NCI-H2029 (cell line): ENCODE data around the gene FBRSL1.
"Not testable (repeated sequence)": the region's sequence is repeated elsewhere in the genome, so short reads cannot be mapped to it uniquely, and the experiment has no call there.

ENCODE experiments used
- DNase-seq: peaks from one replicate; lab custom pipeline; 2025; lab: John Stamatoyannopoulos, UW

Gene FBRSL1

DNA sequence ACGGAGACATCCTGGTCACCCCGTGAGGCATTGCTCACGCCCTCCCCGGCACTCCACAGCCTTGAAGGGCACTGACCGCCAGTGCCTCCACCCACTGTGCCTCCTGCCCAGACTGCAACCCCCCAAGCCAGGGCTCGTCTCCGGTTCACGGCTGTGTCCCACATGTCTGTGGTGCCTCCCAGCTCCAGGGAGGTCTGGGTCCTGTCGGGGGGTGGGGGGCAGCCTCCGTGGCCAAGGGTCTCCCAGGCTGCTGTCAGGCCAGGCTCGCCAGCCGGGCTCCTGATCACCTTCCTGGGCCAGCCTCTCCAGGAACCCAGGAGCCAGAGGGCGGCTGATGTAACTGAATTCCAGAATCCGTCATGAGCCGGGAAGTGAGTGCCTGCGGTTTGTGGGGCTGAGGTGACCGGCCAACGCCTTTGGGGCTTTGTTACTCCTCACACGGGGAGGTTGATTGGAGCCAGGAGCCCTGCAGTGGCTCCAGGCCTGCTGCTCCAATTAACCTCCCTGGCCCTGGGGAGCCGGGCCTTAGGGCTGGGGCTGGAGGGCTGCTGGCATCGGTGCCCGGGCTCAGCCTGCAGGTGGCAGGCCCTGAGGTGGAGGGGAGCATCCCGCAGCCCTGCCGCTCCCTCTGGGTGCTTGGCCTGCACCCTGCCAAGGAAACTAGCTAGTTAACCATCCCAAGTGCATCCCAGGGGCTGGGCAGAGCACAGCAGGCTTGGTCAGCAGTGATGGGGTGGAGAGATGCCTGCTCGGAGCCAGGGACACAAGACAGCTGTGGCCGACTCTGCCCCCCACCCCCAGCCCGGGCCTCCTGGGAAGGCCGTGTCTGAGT, 36.4 kb upstream of the FBRSL1 start:
- no peak for DNase-seq

DNA sequence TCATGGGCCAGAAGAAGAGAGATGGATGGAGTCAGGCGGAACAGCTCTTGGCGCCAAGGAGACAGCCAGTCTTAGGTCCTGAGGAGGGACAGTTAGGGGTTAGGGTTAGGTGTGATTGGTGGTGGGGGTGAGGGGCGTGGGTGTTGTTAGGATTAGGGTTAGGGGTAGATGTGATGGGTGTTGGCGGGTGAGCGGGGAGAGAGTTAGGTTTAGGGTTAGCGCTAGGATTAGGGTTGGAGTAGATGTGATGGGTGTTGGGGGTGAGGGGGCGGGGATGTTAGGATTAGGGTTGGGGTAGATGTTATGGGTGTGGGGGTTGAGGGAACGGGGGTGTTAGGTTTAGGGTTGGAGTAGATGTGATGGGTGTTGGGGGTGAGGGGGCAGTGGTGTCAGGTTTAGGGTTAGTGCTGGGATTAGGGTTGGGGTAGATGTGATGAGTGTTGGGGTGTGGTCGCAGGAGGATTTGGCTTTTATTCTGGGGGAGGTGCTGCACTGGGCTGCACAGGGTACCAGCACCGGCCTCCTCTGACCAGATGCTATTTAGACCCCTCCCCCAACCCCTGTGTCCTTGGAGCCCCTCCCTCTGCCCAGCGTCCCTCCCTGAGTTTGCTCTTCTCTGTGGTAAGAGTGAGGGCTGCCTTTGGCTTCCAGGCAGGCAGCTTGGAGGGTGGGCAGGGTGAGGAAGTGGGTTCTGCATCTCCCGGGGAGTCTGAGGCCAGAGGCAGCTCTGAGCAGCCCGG, 35.6 kb upstream of the FBRSL1 start:
- DNase-seq: no peak

DNA sequence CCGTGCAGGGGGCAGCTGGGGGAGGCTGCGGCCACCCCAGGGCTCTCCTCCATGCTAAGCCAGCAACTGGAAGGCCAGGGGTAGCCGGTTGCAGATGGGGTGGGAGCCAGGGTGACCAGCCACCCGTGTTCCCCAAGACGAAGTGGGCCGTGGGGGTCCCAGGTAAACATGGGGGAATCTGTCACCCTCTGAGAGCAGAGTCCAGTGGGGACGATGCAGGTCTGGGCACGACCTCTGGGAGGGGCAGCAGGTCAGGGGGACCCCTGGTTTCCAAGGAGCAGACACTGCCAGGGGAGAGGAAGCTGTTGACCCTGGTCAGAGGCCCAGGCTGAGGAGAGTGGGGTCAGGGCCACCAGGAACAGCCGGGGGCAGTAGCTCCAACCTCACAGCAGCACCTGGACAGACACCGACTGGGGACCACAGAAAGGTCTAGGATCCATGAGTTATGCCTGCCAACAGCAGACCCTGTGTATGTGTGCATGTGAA, 35.0 kb upstream of the FBRSL1 start:
- DNase-seq: no peak

DNA sequence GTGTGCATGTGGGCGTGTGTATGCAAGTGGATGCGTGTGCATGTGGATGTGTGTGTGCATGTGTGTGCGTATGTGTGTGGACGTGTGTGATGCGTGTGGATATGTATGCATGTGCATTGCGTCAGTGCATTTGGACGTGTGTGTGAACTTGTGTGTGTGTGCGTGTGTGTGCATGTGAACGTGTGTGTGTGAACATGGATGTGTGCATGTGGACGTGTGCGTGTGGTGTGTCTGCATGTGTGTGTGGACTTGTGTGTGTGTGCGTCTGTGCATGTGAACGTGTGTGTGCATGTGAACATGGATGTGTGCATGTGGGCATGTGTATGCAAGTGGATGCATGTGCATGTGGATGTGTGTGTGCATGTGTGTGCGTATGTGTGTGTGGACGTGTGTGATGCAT, 34.4 kb upstream of the FBRSL1 start:
- DNase-seq: no peak

DNA sequence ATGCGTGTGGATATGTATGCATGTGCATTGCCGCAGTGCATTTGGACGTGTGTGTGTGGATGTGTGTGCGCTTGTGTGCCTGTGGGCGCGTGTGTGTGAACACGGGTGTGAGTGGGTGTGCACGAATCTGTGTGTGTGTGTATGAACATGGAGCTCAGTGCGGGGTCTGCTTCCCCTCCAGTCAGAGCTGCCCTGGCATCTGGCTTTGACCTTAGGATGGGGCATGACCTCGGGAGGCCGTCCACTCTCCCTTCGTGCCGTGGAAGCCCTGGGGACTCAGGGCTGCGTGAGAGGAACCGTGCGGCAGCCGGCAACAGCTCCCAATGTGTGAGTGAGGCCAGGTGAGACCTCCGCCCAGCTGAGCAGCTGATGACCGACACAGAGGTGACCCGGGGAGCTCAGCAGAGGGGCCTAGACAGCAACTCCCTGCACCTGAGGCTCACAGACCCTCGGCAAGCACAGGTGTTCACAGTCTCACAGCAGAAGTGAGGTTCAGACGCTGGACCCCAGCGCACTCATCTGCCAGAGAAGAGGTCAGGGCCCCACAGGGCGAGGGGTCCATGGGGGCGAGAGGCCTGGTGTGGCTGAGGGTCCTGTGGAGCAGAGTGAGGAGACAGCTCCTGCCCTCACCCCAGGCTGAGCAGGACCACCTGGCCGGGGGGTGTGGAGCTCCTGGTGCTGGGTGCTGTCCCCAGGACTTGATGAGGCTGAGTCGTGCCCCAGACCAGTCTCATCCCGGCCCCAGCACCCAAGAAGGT, 33.6 kb upstream of the FBRSL1 start:
- no peak for DNase-seq

DNA sequence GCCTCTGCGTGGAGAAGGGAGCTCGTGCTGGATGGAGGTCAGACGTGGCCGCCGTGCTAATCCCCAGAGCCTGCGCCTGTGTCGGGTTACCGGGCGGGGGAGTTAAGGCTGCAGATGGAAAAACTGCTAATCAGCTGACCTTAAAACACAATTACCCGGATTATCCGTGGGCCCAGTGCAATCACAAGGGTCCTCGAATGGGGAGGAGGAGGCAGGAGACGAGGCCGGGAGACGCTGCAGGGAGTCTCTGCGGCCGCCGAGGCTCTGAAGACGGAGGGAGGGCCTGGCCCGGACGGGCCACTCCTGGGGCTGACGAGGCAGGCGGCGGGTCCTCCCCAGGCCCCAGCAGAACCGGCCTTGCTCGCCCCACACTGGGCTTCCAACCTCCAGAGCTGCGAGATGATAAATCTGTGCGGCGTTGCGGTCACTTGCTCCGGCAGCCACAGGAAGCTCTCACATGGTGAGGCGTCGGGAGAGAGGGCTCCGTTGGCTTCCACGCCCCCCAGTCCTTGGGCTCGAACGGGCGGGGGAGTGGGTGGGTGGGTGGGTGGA, 32.9 kb upstream of the FBRSL1 start:
- DNase-seq: no peak

DNA sequence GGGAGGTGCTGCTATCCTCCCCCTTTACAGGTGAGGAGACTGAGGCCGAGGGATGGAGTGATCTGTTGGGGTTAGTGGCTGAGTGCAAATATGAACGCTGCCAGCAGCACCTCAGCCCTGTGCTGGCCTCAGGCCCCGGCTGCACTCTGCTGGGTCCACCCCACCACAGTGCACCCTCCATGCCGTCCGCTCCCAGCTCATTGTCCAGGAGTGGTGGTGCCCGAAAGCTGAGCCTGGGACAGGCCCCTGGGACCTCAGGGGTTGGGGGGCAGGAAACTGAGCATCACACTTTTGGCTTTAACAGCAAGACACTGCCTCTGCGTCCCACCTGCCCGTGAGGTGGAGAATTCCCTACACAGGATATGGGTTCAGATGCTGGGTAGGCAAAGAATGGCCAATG, 31.5 kb upstream of the FBRSL1 start:
- no peak for DNase-seq

DNA sequence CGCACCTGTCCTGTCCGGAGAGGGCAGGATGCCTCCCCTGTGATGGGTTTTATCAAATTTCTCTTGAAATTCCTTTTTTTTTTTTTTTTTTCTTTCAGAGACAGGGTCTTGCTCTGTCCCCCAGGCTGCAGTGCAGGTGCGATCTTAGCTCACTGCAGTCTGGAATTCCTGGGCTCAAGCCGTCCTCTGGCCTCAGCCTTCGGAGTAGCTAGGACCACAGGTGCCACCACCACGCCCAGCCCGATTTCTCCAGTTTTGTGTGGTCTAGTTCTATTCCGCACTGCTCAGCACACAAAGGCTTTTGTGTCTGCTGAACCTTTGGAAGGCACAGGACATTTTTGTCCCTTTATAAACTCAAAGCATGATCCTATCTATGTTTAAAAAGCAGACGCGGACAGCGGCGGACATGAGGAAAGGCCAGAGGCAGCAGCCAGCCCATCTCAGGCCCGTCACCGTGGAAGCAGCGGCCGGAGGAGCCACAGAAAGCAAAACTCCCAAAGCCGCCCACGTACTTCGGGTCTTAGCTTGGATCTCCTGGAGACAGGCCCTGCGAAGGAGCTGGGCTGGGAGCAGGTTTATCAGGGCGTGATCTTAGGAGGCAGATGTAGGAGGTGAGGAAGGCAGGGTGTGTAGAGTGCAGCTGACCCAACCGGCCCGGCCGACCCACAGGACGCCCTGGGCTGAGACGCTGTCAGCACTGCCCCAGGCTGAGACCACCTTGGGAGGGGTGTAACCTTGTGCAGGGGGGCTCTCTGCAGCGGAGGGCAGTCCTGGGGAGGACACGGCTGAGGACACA, 30.9 kb upstream of the FBRSL1 start:
- DNase-seq: no peak

DNA sequence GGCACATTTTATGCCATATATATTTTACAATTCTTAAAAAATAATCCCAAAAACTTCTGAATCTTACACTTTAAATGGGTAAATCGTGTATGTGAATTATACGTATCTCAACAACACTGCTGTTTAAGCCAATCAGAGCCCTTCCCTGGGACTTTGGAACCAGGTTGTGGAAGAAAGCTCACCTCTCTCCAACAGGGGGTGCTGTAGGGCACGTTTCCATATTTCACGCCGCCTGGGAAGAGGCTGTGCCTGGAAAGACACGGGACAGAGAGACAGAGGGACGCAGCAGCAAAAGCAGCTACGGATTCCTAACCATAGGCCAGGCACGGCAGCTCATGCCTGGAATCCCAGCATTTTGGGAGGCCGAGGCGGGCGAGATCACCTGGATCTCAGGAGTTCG, 29.4 kb upstream of the FBRSL1 start:
- DNase-seq: no peak

DNA sequence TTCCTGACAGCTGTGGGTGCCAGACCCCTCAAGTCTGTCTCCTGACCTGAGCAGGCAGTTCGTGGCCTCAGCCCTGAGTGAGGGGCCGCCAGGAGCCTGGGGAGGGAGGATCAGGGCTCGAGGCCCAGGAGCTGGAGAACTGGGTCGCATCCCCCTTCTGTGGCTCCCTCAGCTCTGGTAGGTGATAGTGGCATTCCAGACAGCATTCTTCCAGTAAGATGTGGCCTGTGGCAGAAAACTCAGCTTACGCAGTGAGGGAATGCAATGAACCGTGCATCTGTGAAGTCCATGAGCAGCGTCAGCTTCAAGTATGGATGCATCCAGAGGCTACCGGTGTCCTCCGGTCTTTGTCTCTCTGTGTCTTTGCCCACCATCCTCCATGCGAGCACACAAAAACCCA, 28.4 kb upstream of the FBRSL1 start:
- no peak for DNase-seq

DNA sequence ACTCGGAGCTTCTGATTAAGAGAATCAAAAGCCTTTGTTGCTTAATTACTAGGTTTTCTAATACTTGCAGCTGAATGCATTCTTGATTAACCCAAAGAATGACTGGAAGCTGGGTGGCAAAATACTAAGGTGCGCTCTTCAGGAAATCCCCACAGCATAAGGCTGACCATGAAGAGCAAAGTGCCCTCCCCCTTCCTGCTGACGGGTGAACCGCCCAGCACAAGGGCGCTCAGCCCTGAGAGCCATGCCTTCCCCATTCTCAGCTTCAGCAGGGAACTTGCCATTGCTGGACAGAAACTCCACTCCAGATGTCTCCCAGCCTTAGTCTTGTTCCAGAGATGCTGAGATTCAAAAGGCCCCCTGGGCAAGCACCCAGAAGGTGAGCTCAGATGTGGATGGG, 27.2 kb upstream of the FBRSL1 start:
- no peak for DNase-seq

DNA sequence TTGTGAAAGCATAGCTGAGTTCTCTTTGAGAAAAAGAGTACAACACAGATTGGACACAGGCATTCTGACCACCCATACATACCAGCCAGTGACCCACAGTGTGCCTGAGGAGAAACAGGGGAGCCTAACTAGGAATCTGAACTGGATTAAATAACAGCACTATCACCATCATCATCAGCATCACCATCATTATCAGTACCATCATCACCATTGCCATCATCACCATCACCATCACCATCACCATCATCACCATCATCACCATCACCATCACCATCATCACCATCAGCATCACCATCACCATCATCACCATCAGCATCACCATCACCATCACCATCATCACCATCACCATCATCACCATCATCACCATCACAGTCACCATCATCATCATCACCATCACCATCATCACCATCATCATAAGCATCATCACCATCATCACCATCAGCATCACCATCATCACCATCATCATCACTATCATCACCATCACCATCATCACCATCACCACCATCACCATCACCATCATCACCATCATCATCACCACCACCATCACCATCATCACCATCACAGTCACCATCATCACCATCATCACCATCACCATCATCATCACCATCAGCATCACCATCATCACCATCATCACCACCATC, 26.5 kb upstream of the FBRSL1 start:
- not testable (repeated sequence) for DNase-seq

DNA sequence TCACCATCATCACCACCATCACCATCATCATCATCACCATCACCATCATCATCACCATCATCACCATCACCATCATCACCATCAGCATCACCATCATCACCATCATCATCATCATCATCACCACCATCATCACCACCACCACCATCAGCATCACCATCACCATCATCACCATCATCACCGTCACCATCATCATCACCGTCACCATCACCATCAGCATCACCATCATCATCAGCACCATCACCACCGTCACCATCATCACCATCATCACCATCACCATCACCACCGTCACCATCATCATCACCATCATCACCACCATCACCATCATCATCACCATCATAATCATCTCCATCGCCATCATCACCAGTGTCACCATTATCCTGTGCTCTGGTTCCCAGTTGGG, 25.6 kb upstream of the FBRSL1 start:
- not testable (repeated sequence) for DNase-seq

DNA sequence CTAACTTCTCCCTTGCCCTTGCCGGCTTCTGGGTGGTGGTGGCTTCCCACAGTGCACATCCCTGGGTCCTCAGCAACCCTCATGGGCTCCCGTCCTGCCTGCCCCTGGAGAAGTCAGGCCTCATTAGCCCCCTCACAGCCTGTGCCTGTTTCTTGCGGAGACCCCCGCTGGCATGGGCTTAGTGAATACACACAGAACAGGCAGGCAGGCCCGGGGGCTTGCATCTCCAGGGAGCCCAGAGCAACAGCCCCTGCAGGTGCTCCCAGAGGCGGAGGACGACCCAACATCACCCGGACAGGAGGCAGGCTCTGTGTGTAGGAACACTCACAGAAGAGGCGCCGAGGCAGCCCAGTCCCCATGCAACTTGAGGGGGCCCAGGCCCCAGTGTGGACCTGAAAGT, 25.1 kb upstream of the FBRSL1 start:
- DNase-seq: no peak

DNA sequence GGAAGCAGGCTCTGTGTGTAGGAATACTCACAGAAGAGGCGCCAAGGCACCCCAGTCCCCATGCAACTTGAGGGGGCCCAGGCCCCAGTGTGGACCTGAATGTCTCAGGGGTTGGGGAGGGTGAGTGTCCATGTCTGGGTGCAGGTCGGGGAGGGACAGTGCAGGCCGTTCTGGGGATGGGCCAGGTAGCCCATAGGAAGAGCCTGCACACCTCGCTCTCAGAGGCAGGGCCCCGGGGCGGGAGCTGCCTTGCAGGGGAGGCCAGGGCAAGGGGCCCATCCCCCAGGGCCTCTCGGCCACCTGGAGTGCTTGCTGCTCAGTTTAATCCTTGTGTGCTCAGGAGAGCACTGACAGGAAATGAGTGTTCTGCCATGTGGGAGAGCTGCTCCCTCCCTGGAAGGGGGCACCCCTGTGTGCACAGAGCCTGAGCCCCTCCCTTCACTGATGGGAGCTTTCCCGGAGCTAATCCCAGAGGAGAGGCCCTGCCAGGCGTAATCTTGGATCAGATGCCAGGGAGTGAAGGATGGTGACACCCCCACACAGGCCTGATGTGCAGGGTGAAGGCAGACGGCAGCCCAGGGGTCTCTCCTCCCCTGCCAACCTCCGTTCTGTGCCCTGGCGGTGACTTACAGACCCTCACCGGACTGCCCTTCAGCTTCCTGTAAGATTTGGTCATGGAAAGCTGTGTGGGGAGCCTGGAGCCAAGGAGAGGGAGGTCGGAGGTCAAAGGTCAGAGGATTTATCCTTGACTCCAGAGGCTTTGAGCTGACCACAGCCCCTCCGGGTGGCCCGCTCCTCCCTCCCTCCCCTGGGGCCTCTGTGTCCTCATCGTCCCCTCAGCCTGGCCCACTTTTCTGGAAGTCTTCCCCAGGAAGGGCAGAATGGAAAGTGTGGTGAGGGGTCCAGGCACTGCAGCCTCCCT, 24.4 kb upstream of the FBRSL1 start:
- DNase-seq: no peak

DNA sequence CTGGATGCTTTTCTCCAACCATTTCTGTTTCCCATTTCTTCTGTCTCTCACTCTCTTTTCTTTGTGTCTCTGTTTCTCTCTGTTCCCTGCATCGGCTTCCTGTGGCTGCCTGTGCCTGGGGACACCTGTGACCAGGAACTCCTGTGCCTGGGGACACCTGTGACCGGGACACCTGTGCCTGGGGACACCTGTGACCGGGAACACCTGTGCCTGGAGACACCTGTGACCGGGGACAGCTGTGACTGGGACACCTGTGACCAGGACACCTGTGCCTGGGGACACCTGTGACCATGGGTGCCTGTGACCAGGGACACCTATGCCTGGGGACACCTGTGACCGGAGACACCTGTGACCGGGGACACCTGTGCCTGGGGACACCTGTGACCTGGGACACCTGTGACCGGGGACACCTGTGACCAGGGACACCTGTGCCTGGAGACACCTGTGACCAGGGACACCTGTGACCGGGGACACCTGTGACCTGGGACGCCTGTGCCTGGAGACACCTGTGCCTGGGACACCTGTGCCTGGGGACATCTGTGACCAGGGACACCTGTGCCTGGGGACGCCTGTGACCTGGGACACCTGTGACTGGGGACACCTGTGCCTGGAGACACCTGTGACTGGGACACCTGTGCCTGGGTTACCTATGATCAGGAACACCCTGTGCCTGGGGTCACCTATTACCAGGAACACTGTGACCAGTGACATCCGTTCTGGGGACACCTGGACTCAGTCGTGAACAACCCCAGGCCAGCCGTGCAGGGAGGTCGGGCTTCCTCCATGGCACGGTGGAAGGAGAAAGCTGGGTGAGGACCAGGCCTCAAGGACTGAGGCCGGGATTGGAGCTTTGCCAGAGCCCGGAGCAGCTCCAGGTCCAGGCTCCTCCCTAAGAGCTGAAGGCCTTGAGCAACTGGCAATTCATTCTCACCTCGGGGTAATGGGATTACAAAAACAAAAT, 23.4 kb upstream of the FBRSL1 start:
- DNase-seq: no peak

DNA sequence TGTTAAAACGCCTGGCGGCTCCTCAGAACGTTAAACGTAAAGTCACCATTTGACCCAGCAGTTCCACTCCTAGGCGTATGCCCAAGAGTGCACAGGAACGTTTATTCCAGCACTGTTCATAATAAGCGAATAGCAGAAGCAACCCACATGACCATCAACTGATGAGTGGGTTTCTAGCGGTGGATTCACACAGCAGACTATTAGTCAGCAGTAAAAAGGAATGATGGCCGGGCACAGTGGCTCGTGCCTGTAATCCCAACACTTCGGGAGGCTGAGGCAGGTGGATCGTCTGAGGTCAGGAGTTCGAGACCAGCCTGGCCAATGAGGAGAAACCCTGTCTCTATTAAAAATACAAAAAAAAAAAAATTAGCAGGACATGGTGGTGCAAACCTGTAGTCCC, 22.4 kb upstream of the FBRSL1 start:
- no peak for DNase-seq

DNA sequence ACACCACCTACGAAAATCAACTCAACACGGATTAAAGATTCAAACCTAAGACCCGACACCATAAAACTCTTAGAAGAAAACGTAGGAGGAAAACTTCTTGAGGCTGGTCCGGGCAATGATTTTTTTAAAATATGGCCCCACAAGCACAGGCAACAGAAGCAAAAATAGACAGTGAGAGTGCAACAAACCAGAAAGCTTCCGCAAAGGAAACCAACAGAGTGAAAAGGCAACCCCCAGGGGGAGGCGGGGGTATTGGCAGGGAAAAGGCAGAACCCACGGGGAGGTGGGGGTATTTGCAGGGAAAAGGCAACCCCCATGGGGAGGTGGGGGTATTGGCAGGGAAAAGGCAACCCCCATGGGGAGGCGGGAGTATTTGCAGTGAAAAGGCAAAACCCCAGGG, 20.5 kb upstream of the FBRSL1 start:
- no peak for DNase-seq

DNA sequence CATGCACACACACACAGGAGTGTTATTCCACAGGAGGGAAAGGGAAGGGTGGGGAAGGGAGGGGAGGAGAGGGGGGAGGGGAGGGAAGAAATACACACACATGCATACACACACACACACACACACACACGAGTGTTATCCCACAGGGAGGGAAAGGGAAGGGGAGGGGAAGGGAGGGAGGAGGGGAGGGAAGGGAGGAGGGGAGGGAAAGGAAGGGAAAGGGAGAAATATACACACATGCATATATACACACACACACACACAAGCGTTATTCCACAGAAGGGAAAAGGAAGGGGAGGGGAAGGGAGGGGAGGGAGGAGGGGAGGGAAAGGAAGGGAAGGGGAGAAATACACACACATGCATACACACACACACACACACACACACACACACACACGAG, 19.6 kb upstream of the FBRSL1 start:
- DNase-seq: no peak
